NCI-H2107 treated with DMSO at 0.1 percent for 48 hours (cell line): ENCODE measurements around the gene ZNF311.
"Not testable (repeated sequence)": the region's sequence is repeated elsewhere in the genome, so short reads cannot be mapped to it uniquely, and the experiment has no call there.

Experiments
- DNase-seq: peaks from one replicate; lab custom pipeline; 2025; ENCODE audit not compliant: unreplicated experiment; lab: John Stamatoyannopoulos, UW

ZNF311 gene

DNA sequence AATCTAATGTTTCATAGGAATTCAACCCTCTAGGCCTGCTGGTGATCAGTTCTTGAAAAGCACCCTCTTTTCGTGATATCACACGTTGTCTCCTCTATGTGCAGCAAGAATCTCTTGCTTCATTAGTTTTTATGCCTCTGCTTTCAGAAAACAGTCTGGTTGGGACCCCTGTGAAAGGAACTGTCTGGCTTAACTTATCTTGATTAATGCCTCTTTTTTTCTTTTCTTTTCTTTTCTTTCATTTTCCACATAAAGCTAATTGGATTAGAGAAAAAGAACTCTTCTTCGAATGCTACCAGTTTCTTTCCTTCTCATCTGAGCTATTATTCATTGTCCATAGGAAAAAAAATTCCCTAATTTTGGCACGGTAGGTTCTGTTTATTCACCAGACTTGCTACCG lies 21.3 kb downstream of the ZNF311 start:
- DNase-seq: no peak

DNA sequence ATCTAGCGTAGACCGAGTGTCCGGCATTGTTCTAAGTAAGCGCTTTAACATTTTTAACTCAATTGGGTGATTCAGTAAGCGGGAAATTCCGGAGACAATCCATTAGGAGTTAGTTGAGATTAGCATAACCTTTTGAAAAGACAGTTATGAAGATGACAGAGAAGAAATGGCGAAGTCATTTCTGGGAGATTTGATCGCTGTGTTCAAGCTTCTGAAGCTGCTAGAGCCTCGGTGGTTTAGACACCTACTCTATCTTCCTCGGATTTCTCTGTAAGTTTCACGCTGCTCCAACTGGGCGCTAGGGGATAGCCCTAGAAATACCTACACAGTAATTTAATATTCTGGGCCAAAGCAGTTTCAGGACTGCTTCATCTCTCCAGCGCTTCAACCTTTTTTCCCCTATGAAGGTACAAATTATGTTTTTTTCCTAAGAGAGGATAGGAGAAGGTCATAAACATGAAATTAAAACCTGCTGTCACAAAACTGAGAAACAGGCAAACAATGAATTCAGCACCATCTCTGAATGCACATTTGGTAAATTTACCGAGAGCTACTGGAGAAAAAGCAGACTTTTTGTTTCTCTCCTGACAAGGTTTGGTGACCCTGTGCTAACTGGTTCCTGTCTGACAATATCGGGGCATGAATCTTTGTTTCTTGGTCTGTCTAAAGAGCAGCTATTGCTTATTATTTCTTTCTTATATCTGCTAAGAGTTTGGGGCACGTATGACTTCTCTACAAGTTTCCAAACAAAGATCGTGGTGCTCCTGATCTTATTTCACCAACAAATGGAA lies 22.4 kb downstream of the ZNF311 start:
- no peak for DNase-seq

- DNase-seq: peak; percentile 38
Observed at GRCh38 chr6:28981833-28982475, 23.2 kb downstream of the ZNF311 start.

GRCh38 chr6:28981431-28981832 lies 23.7 kb downstream of the ZNF311 start:
- DNase-seq: no peak

DNA sequence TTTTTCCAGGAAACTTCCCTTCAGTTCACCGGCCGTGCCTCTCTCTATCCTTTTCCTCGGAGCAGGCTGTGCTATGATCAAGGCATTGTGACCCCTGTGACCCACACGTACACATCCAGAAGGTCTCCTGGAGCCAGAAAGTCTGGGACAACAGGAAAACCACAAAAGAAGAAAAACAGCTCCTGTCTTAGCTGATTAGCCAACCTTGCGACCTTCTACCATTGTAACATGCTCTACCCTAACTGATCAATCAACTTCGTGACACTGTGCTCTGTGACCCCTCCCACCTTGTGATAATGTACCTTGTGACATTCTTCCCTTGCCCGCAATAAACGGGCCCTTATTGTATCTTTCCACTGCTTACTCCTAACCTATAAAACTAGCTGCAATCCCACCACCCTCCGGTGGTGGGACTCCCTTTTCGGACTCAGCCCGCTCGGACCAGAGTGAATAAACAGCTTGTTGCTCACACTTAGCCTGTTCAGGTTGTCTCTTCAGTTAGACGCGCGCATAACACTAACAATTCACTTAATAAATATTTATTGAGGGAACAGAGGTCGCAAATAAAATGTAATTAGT lies 24.2 kb downstream of the ZNF311 start:
- DNase-seq: no peak

- no peak for DNase-seq
Observed at GRCh38 chr6:28980137-28980851, 24.8 kb downstream of the ZNF311 start.

GRCh38 chr6:28979679-28980078 lies 25.4 kb downstream of the ZNF311 start:
- DNase-seq: no peak

DNA sequence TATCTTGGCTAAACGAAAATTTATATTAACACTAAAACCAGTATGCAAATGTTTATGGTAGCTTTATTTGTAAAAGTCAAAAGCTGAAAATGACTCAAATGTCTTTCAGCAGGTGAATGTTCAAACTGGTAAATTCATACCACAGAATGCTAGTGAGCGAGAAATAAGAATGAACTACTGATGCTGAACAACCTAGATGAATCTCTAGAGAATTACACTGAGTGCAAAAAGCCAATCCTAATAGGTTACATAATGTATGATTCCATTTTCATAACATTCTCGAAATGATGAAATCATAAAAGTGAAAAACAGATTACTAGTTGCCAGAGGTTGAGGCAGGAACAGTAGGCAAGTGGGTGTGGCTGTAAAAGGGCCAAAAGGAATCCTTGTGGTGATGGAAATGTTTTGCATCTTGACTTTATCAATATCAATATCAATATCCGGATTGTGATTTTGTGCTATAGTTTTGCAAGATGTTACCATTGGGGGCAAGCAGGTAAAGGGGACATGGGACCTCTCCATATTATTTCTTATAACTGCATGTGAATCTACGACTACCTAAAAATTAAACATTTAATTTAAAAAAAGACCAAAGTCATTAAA lies 26.1 kb downstream of the ZNF311 start:
- no peak for DNase-seq

- DNase-seq: no peak
Observed at GRCh38 chr6:28978133-28978491, 27.0 kb downstream of the ZNF311 start.

DNA sequence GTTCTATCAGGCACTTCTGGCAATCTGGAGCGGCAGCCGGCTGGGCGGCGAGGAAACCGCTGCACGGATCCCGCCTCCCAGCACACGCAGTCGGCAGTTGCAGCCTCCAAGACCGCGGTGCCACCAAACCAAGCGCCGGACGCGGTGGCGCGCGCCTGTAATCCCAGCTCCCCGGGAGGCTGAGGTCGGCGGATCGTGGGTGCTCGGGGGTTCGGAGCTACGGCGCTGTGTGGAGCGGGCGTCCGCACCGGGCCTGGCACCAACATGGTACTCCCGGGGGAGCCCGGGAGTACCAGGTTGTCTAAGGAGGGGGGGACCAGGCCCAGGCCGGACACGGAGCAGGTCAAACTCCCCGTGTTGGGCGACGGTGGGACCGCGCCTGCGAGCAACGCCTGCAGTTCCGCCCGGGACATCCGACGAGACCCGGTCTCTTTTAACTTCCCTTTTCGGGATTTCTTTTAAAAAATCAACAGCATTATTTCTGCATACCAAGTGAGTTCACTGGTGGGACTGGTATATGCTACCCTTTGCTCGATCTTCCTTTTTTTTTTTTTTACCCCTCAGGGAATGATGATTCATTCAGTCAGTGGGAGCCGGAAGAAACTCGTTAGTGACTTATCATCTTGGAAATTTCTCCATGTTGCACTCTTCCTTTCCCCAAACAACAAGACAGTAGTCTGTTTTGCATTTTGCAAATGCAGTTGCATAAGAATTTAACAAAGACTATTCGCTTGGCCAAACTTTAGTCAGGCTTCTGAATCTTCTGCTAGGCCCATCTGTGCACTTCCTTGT lies 27.6 kb downstream of the ZNF311 start:
- no peak for DNase-seq

DNA sequence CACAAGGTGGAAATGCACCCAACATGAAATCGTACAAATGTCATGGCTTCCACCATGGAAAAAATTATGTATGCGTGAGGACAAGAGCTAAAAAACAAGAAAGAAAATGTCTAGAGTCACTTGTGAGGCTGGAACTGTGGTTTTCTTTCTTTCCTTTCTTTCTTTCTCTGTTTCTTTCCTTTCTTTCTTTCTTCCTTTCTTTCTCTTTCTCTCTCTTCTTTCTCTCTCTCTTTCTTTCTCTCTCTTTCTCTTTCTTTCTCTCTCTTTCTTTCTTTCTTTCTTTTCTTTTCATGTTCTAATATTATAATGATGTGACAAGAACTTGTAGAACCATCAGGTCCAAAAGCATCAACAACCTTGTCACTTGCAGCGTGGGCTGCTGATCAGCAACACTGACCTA lies 28.4 kb downstream of the ZNF311 start:
- DNase-seq: no peak

DNA sequence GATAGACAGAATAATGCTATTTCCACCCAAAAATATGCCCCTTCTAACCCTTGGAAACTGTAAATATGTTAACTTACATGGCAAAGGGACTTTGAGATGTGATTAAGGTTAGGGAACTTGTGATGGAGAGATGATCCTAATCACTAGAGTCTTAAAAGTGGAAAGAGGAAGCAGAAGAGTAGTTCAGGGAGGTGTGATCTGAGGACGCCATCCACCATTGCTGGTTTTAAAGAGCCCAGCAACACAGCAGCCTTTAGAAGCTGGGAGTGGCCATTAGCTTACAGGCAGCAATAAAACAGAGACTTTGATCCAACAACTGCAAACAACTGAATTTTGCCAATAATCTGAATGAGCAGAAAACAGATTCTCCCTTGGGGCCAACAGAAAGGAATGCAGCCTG lies 30.6 kb downstream of the ZNF311 start:
- no peak for DNase-seq

DNA sequence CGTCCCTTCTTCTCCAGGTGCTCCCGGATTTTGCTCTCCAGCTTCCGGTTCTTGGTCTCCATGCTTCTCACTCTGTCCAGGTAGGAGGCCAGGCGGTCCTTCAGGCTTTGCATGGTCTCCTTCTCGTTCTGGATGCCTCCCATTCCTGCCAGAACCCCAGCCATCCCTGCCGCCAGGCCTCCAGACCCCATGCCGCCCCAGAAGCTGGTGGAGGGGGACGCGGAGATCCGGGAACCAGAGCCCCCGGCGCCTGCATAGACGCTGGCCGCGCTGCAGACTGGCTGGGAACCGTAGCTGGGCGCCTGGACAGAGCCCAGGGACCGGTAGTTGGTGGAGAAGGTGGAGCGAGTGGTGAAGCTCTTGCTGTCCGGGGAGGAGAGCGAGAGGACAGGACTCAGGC lies 35.1 kb downstream of the ZNF311 start:
- not testable (repeated sequence) for DNase-seq

GRCh38 chr6:28969129-28969528 lies 36.0 kb downstream of the ZNF311 start:
- DNase-seq: no peak

- no peak for DNase-seq
Observed at GRCh38 chr6:28968476-28968875, 36.6 kb downstream of the ZNF311 start.

- DNase-seq: no peak
Observed at GRCh38 chr6:28965706-28966105, 39.4 kb downstream of the ZNF311 start.

GRCh38 chr6:28960846-28961500 lies 44.1 kb downstream of the ZNF311 start:
- DNase-seq: no peak

DNA sequence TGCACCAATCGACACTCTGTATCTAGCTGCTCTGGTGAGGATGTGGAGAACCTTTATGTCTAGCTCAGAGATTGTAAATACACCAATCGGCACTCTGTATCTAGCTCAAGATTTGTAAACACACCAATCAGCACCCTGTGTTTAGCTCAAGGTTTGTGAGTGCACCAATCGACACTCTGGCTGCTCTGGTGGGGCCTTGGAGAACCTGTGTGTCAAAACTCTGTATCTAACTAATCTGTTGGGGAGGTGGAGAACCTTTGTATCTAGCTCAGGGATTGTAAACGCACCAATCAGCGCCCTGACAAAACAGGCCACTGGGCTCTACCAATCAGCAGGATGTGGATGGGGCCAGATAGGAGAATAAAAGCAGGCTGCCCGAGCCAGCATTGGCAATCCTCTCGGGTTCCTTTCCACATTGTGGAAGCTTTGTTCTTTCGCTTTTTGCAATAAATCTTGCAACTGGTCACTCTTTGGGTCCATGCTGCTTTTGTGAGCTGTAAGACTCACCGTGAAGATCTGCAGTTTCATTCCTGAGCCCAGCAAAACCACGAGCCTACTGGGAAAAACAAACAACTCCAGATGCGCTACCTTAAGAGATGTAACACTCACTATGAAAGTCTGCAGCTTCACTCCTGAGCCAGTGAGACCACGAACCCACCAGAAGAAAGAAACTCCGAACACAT lies 46.4 kb downstream of the ZNF311 start:
- not testable (repeated sequence) for DNase-seq

GRCh38 chr6:28957795-28958314 lies 47.3 kb downstream of the ZNF311 start:
- not testable (repeated sequence) for DNase-seq
